ENCODE results near the gene STON2.

GRCh38 chr14:81243499-81243898, 156.6 kb downstream of the STON2 start:
- TF ChIP-seq ZNF274 (IDR thresholded peaks at IDR 0.05; ENCODE audit: low read depth, low read length) (no peak), YY1 (IDR thresholded peaks at IDR 0.05; ENCODE audit: insufficient read depth, insufficient read length) (no peak)

Measured in NT2/D1 (cell line).